Measurements from ENCODE around the gene VIPAS39. TPM values are rescaled to one million over a fixed set of nuclear protein-coding genes. Genes with fewer than 3 reads are reported as not detected.

The VIPAS39 gene
- total RNA-seq, 1 experiment from 2014 or later, result 19.6 TPM

GRCh38 chr14:77482422-77482821 lies 25.0 kb upstream of the VIPAS39 start:
- Histone ChIP-seq H3K27me3 (no peaks in the 10 kb centered on the region), H3K27ac (no peak overlapping the region), H3K9me3 (replicated peaks) (no peaks in the 10 kb centered on the region), H3K4me3 (no peak overlapping the region), H3K36me3 (no peaks in the 10 kb centered on the region), H3K4me1 (no peaks in the 10 kb centered on the region)
- DNase-seq, result no peak

- Histone ChIP-seq H3K27me3 (no peaks in the 10 kb centered on the region), H3K9me3 (replicated peaks) (no peaks in the 10 kb centered on the region), H3K4me1 (no peaks in the 10 kb centered on the region), H3K27ac (no peak overlapping the region), H3K36me3 (no peaks in the 10 kb centered on the region), H3K4me3 (no peak overlapping the region)
- no peak for DNase-seq
Measured at GRCh38 chr14:77478796-77479195, 21.4 kb upstream of the VIPAS39 start.

- H3K36me3 ChIP-seq, result no peaks in the 10 kb centered on the region
- H3K4me3 ChIP-seq, result no peak overlapping the region
- no peak overlapping the region for H3K27ac ChIP-seq
- H3K4me1 ChIP-seq, result no peaks in the 10 kb centered on the region
- 0 out of 2 replicates have a peak, but pooled peaks cover under 1% of the 10 kb centered on the region for H3K27me3 ChIP-seq
- DNase-seq, result no peak
- H3K9me3 ChIP-seq (replicated peaks), result no peaks in the 10 kb centered on the region
Measured at GRCh38 chr14:77478029-77478428, 20.6 kb upstream of the VIPAS39 start.

GRCh38 chr14:77475432-77476115 lies 18.2 kb upstream of the VIPAS39 start:
- Histone ChIP-seq H3K4me3 (no peak overlapping the region), H3K27ac (no peak overlapping the region), H3K36me3 (no peaks in the 10 kb centered on the region), H3K4me1 (no peaks in the 10 kb centered on the region), H3K9me3 (replicated peaks) (no peaks in the 10 kb centered on the region), H3K27me3 (peaks cover 2% of the 10 kb centered on the region; the same call in 1 of the 2 replicates)
- DNase-seq, result no peak

- 0 out of 2 replicates have a peak, but pooled peaks cover 2% of the 10 kb centered on the region for H3K36me3 ChIP-seq
- no peaks in the 10 kb centered on the region for H3K4me1 ChIP-seq
- no peak overlapping the region for H3K27ac ChIP-seq
- peaks cover 2% of the 10 kb centered on the region; the same call in 1 of the 2 replicates for H3K27me3 ChIP-seq
- no peak for DNase-seq
- H3K4me3 ChIP-seq, result no peak overlapping the region
- H3K9me3 ChIP-seq (replicated peaks), result no peaks in the 10 kb centered on the region
Measured at GRCh38 chr14:77474479-77475177, 17.2 kb upstream of the VIPAS39 start.

GRCh38 chr14:77473921-77474320 lies 16.5 kb upstream of the VIPAS39 start:
- DNase-seq, result no peak
- no peak overlapping the region for H3K4me3 ChIP-seq
- peaks cover 8% of the 10 kb centered on the region for H3K36me3 ChIP-seq
- peaks cover 2% of the 10 kb centered on the region; the same call in 1 of the 2 replicates for H3K27me3 ChIP-seq
- H3K9me3 ChIP-seq (replicated peaks), result no peaks in the 10 kb centered on the region
- no peak overlapping the region for H3K27ac ChIP-seq
- H3K4me1 ChIP-seq, result no peaks in the 10 kb centered on the region

- Histone ChIP-seq H3K36me3 (peaks cover 38% of the 10 kb centered on the region), H3K9me3 (replicated peaks) (no peaks in the 10 kb centered on the region), H3K4me3 (no peak overlapping the region), H3K27ac (no peak overlapping the region), H3K27me3 (peaks cover 2% of the 10 kb centered on the region; the same call in 1 of the 2 replicates), H3K4me1 (no peaks in the 10 kb centered on the region)
- DNase-seq, result no peak
Measured at GRCh38 chr14:77470224-77470870, 12.9 kb upstream of the VIPAS39 start.

GRCh38 chr14:77469539-77469938 lies 12.1 kb upstream of the VIPAS39 start:
- Histone ChIP-seq H3K27me3 (peaks cover 2% of the 10 kb centered on the region; the same call in 1 of the 2 replicates), H3K9me3 (replicated peaks) (no peaks in the 10 kb centered on the region), H3K4me3 (no peak overlapping the region), H3K36me3 (peaks cover 46% of the 10 kb centered on the region), H3K4me1 (no peaks in the 10 kb centered on the region), H3K27ac (no peak overlapping the region)
- no peak for DNase-seq

GRCh38 chr14:77469067-77469505 lies 11.7 kb upstream of the VIPAS39 start:
- Histone ChIP-seq H3K27ac (no peak overlapping the region), H3K4me1 (no peaks in the 10 kb centered on the region), H3K27me3 (peaks cover 2% of the 10 kb centered on the region; the same call in 1 of the 2 replicates), H3K4me3 (no peak overlapping the region), H3K36me3 (peaks cover 47% of the 10 kb centered on the region), H3K9me3 (replicated peaks) (no peaks in the 10 kb centered on the region)
- no peak for DNase-seq

- DNase-seq, result no peak
- Histone ChIP-seq H3K27ac (no peak overlapping the region), H3K4me3 (no peak overlapping the region), H3K9me3 (replicated peaks) (no peaks in the 10 kb centered on the region), H3K36me3 (peaks cover 57% of the 10 kb centered on the region), H3K4me1 (no peaks in the 10 kb centered on the region), H3K27me3 (no peaks in the 10 kb centered on the region; the same call in 1 of the 2 replicates)
Measured at GRCh38 chr14:77467801-77468200, 10.4 kb upstream of the VIPAS39 start.

GRCh38 chr14:77459072-77459723 lies 1.8 kb upstream of the VIPAS39 start:
- Histone ChIP-seq H3K27me3 (no peaks in the 10 kb centered on the region), H3K4me3 (peak overlapping the region; percentile 85), H3K9me3 (replicated peaks) (no peaks in the 10 kb centered on the region), H3K36me3 (peaks cover 40% of the 10 kb centered on the region), H3K27ac (no peak overlapping the region), H3K4me1 (no peaks in the 10 kb centered on the region)
- DNase-seq, result peak; percentile 61 to 78

- Histone ChIP-seq H3K4me3 (peak overlapping the region; percentile 85), H3K27me3 (no peaks in the 10 kb centered on the region)
- DNase-seq, result peak; percentile 18 to 51
Measured at GRCh38 chr14:77458249-77458950, 999 bp upstream of the VIPAS39 start.

GRCh38 chr14:77457115-77457521 lies 283 bp downstream of the VIPAS39 start:
- DNase-seq, result no peak
- peak overlapping the region; percentile 92 for H3K27ac ChIP-seq
- peaks cover 23% of the 10 kb centered on the region for H3K36me3 ChIP-seq
- H3K27me3 ChIP-seq, result no peaks in the 10 kb centered on the region
- H3K4me1 ChIP-seq, result no peaks in the 10 kb centered on the region
- peak overlapping the region; percentile 85 for H3K4me3 ChIP-seq
- H3K9me3 ChIP-seq (replicated peaks), result no peaks in the 10 kb centered on the region

More at GRCh38 chr14:77458249-77458950, 999 bp upstream of the VIPAS39 start:
- Histone ChIP-seq H3K36me3 (peaks cover 34% of the 10 kb centered on the region), H3K27ac (peak overlapping the region; percentile 92), H3K9me3 (replicated peaks) (no peaks in the 10 kb centered on the region), H3K4me1 (no peaks in the 10 kb centered on the region)
